Measurements from ENCODE around the gene DNASE2B. TPM values are rescaled to one million over a fixed set of nuclear protein-coding genes. Genes with fewer than 3 reads are reported as not detected.

Gene DNASE2B
- total RNA-seq, 1 experiment from 2014 or later = not detected

DNA sequence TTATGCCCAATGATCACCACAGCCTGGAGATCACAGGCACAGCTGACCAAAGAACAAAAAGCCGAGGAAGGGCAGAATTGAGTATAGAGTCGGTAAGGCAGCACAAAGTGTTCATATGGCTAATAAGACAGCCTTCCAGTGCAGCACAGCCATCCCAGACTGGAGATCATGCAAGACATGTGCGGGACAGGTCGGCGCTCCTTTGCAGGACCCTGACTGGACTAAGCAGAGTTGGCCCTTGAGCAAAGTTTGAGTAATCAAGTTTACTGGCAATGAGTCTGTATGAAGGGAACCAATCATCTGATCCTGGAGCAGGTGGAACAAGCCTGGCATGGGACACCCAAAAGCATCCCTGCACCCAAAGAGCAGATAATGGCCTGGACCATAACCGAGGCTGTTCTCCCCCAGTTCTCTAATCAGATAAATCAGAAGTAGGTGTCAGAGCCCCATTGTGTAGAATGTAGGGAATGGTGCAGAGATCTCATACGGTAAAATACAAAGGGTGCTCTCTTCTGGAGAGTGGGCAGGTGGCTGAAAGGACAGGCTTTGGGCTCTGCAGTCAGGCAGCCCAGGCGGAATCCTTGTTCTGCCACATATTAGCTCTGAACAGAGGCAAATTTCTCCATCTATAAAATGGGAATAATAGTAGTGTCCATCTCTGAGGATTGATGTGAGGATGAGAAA, 10.7 kb upstream of the DNASE2B start:
- H4K20me1 ChIP-seq (ENCODE audit: insufficient read depth) = no peaks in the 10 kb centered on the region
- no peaks in the 10 kb centered on the region for H3K79me2 ChIP-seq (ENCODE audit: low read depth)
- peaks cover 7% of the 10 kb centered on the region; the same call in 1 of the 2 replicates for H3F3A ChIP-seq (ENCODE audit: insufficient read depth, low read depth)
- no peaks in the 10 kb centered on the region for H3K27me3 ChIP-seq (ENCODE audit: insufficient read depth, low read depth)
- DNase-seq = no peak
- TF ChIP-seq, protein P1, sequence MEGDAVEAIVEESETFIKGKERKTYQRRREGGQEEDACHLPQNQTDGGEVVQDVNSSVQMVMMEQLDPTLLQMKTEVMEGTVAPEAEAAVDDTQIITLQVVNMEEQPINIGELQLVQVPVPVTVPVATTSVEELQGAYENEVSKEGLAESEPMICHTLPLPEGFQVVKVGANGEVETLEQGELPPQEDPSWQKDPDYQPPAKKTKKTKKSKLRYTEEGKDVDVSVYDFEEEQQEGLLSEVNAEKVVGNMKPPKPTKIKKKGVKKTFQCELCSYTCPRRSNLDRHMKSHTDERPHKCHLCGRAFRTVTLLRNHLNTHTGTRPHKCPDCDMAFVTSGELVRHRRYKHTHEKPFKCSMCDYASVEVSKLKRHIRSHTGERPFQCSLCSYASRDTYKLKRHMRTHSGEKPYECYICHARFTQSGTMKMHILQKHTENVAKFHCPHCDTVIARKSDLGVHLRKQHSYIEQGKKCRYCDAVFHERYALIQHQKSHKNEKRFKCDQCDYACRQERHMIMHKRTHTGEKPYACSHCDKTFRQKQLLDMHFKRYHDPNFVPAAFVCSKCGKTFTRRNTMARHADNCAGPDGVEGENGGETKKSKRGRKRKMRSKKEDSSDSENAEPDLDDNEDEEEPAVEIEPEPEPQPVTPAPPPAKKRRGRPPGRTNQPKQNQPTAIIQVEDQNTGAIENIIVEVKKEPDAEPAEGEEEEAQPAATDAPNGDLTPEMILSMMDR (conservative IDR thresholded peaks at IDR 0.05) = no peak
- no peak for TF ChIP-seq EZH2 (IDR thresholded peaks at IDR 0.05; ENCODE audit: low read depth)
- no peak overlapping the region for H3K4me3 ChIP-seq
- BruUV-seq (replicated peaks) = no TSS peak
- H3K4me1 ChIP-seq (replicated peaks; ENCODE audit: insufficient read depth) = peaks cover 22% of the 10 kb centered on the region
- no peaks in the 10 kb centered on the region; the same call in 1 of the 2 replicates for H3K36me3 ChIP-seq (ENCODE audit: low read depth)
- no peak overlapping the region for H3K27ac ChIP-seq
- POLR2A ChIA-PET (ENCODE audit: unreplicated experiment) = interaction anchor here (0.7 kb wide), 1 partner anchor 247 kb away, joined by 3 read pairs; no protein-coding TSS in a partner anchor
- CTCF ChIA-PET = no interaction called here
- H3K4me2 ChIP-seq = no peak overlapping the region
- no peak overlapping the region for H2AFZ ChIP-seq
- H3K9me3 ChIP-seq (ENCODE audit: insufficient read depth, low read depth) = peaks cover 5% of the 10 kb centered on the region
- no peaks in the 10 kb centered on the region for H3K9me2 ChIP-seq (ENCODE audit: insufficient read depth)
- intact Hi-C loops (cut with micrococcal nuclease; ENCODE audit: unreplicated experiment) = no loop called here

DNA sequence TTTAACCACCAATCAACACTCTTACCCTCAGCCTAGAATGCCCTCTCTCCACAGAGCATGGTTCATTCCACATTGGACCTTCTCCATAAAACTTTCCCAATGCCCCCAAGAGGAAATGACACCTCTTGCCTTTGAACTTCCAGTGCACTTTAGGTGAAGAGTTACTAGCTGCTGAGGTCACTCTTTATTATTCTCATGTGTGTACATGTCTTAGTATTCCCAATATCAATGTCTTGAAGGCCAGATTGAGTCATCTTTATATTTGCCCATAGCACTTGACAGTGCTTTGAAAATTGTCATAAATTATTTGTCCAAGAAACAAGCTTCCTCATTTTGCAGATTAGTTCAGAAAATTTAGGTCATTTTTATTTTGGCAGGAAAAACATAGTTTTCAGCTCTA, 8.1 kb upstream of the DNASE2B start:
- H3F3A ChIP-seq (ENCODE audit: insufficient read depth, low read depth) = no peaks in the 10 kb centered on the region; the same call in 1 of the 2 replicates
- CTCF ChIA-PET = no interaction called here
- H4K20me1 ChIP-seq (ENCODE audit: insufficient read depth) = no peaks in the 10 kb centered on the region
- peaks cover 15% of the 10 kb centered on the region for H3K4me1 ChIP-seq (replicated peaks; ENCODE audit: insufficient read depth)
- POLR2A ChIA-PET (ENCODE audit: unreplicated experiment) = no interaction called here
- no peak for DNase-seq
- H3K27me3 ChIP-seq (ENCODE audit: insufficient read depth, low read depth) = no peaks in the 10 kb centered on the region
- no peak overlapping the region; the same call in 1 of the 2 replicates for H3K4me2 ChIP-seq
- H3K27ac ChIP-seq = no peak overlapping the region
- intact Hi-C loops (cut with micrococcal nuclease; ENCODE audit: unreplicated experiment) = no loop called here
- H2AFZ ChIP-seq = no peak overlapping the region
- no peak overlapping the region for H3K4me3 ChIP-seq
- H3K36me3 ChIP-seq (ENCODE audit: low read depth) = no peaks in the 10 kb centered on the region
- H3K9me3 ChIP-seq (ENCODE audit: insufficient read depth, low read depth) = no peaks in the 10 kb centered on the region
- BruUV-seq (replicated peaks) = no TSS peak
- no peaks in the 10 kb centered on the region for H3K79me2 ChIP-seq (ENCODE audit: low read depth)
- no peaks in the 10 kb centered on the region for H3K9me2 ChIP-seq (ENCODE audit: insufficient read depth)
- TF ChIP-seq, protein P1 (conservative IDR thresholded peaks at IDR 0.05) = no peak
- no peak for TF ChIP-seq EZH2 (IDR thresholded peaks at IDR 0.05; ENCODE audit: low read depth)

DNA sequence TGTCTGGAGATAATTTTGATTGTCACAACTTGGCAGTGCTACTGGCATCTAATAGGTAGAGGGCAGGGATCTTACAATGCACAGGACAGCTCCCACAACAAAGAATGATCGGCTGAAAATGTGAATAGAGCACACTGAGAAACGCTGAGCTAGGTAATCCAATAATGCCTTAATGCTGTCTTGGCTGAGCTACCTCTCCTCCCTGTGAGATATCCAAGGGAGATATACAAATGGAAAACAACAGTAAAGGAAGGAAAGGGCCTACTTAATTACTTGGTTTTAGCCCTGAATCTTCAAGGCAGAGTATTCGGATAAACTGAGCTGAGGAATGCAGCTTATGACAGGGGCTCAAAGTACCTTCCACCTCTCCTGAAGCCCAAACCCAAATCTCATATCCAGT, 2.9 kb downstream of the DNASE2B start:
- Histone ChIP-seq H4K20me1 (ENCODE audit: insufficient read depth) (no peaks in the 10 kb centered on the region), H3K9me3 (ENCODE audit: insufficient read depth, low read depth) (no peaks in the 10 kb centered on the region; the same call in 1 of the 2 replicates), H3K79me2 (ENCODE audit: low read depth) (no peaks in the 10 kb centered on the region), H3K4me3 (no peak overlapping the region), H2AFZ (no peak overlapping the region), H3K27ac (no peak overlapping the region), H3K4me1 (replicated peaks; ENCODE audit: insufficient read depth) (no peaks in the 10 kb centered on the region), H3F3A (ENCODE audit: insufficient read depth, low read depth) (no peaks in the 10 kb centered on the region), H3K4me2 (no peak overlapping the region), H3K36me3 (ENCODE audit: low read depth) (no peaks in the 10 kb centered on the region), H3K27me3 (ENCODE audit: insufficient read depth, low read depth) (no peaks in the 10 kb centered on the region), H3K9me2 (ENCODE audit: insufficient read depth) (no peaks in the 10 kb centered on the region)
- DNase-seq = no peak
- TF ChIP-seq EZH2 (IDR thresholded peaks at IDR 0.05; ENCODE audit: low read depth) = no peak
- TF ChIP-seq, protein P1 (conservative IDR thresholded peaks at IDR 0.05) = no peak
- ChIA-PET CTCF (no interaction called here), POLR2A (ENCODE audit: unreplicated experiment) (no interaction called here)
- intact Hi-C loops (cut with micrococcal nuclease; ENCODE audit: unreplicated experiment) = no loop called here
- BruUV-seq (replicated peaks) = no TSS peak

All from PC-9 (cell line).